Fibroblast of villous mesenchyme (primary cell): Measurements from ENCODE around the gene ZNF594. TPM values are rescaled to one million over a fixed set of nuclear protein-coding genes. Genes with fewer than 3 reads are reported as not detected.
"Not testable (repeated sequence)": the region's sequence is repeated elsewhere in the genome, so short reads cannot be mapped to it uniquely, and the experiment has no call there.

ENCODE experiments used
- DNase-seq: peaks from one replicate; pipeline ENCODE4 v3.0.0-alpha.2; 2010; ENCODE audit warnings: low read depth
- H3K4me3 ChIP-seq: 2 replicates; pipeline ENCODE4 v1.5.1; 2011; ENCODE audit warnings: low read depth, mild to moderate bottlenecking, low read length
- total RNA-seq: library from RNA; depleted of rRNA; stranded (reverse); fragments of >200 nt; gene quantifications from 2 replicates; pipeline ENCODE4 v1.2.3, GENCODE V29; 2012
- TF ChIP-seq, protein P1 (sequence below): IDR thresholded peaks from 2 replicates; pipeline ENCODE4 v1.5.1; 2012; ENCODE audit warnings: low read depth, mild to moderate bottlenecking, low read length; ENCODE audit not compliant: insufficient read depth

ZNF594 gene
- total RNA-seq, 1 donor = 11.7 TPM

DNA sequence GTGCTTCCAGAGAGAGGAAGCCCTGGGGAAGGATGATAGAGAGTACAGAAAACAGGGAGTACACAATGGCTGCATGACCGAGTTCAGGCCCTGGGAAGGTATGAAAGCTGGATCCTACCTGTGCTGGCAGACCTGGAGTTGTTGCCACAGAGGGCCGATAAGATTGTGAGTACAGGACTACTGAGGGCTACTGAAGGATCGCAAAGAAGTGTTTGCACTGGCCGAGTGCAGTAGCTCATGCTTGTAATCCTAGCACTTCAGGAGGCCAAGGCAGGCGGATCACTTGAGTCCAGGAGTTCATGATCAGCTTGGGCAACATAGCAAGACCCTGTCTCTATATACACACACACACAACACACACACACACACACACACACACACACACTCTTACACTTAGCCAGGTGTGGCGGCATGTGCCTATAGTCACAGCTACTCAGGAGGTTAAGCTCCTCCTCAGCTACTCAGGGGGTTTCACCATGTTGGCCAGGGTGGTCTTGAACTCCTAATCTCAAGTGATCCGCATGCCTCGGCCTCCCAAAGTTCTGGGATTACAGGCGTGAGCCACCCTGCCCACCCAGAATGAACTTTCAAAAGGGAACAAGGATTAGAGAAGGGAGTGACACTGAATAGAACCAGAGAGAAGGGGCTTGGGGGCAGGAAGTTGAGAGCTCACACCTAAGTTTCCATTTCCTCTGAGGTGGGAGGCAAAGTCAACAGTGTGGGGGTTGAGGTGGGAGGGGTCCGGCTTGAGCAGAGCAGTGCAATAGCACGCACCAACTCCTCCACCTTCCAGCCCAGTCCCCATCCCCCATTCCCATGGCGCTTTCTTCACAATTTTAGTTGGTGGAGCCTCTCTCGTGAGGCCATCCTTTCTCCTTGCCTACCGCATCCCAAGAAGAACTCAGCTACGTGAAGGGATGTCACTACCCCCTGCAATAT, 35.5 kb upstream of the ZNF594 start:
- DNase-seq = no peak
- TF ChIP-seq, protein P1, sequence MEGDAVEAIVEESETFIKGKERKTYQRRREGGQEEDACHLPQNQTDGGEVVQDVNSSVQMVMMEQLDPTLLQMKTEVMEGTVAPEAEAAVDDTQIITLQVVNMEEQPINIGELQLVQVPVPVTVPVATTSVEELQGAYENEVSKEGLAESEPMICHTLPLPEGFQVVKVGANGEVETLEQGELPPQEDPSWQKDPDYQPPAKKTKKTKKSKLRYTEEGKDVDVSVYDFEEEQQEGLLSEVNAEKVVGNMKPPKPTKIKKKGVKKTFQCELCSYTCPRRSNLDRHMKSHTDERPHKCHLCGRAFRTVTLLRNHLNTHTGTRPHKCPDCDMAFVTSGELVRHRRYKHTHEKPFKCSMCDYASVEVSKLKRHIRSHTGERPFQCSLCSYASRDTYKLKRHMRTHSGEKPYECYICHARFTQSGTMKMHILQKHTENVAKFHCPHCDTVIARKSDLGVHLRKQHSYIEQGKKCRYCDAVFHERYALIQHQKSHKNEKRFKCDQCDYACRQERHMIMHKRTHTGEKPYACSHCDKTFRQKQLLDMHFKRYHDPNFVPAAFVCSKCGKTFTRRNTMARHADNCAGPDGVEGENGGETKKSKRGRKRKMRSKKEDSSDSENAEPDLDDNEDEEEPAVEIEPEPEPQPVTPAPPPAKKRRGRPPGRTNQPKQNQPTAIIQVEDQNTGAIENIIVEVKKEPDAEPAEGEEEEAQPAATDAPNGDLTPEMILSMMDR = no peak
- no peak overlapping the region for H3K4me3 ChIP-seq

DNA sequence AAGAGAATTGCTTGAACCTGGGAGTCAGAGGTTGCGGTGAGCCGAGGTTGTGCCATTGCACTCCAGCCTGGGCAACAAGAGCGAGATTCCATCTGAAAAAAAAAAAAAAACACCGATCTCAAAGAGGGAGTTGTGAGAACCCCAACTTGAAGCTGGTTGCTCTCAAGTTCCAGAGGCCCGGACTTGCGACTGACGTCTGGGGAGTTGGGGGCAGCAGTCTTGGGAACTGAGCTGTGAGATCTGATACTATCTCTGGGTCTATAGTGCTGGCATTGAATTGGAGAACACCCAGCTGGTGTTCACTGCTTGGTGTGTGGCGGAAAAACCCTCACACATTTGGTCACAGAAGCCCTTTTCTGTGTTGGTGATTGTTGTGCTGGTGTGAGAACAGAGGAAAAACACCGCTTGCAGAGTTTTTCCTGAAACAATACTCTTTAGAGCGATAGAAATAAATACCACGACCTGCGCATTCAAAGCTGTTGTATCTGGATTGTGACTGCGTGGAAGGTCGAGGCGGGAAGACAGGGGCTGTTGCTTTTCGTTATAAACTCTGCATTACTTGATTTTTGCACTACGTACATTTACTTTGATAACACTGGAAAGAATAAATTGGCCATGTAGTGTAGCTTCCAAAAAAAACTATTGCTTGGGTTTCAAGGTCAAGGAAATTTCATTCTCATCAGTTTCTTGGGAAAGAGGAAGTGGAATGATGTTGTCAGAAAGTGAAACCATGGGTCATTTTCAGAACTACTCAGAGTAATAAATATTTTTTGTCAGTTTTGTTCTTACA, 34.2 kb upstream of the ZNF594 start:
- no peak for DNase-seq
- TF ChIP-seq, protein P1 = no peak
- H3K4me3 ChIP-seq = no peak overlapping the region

DNA sequence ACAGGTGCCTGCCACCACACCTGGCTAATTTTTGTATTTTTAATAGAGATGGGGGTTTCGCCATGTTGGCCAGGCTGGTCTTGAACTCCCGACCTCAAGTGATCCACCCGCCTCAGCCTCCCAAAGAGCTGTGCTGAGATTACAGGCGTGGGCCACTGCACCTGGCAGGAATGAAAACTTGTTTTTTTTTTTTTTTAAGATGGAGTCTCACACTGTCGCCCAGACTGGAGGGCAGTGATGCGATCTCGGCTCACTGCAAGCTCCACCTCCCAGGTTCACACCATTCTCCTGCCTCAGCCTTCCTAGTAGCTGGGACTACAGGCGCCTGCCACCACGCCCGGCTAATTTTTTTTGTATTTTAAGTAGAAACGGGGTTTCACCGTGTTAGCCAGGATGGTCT, 30.2 kb upstream of the ZNF594 start:
- not testable (repeated sequence) for DNase-seq, H3K4me3 ChIP-seq

DNA sequence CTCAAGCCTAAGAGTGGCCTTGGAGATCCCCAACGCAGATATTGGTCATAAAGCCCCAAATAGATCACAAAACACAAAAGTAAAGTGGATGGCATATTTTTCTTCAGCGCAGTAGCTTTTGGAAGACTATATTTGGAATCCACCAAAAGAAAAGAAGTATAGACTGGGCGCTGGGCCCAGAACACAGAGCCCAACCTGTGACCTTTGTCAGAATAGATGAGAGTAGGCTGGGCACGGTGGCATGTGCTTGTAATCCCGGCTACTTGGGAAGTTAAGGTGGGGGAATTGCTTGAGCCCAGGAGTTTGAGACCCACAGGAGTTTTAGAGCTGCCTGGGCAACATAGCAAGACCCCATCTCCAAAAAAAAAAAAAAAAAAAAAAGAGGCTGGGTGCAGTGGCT, 28.4 kb upstream of the ZNF594 start:
- TF ChIP-seq, protein P1 = no peak
- no peak overlapping the region for H3K4me3 ChIP-seq
- no peak for DNase-seq

DNA sequence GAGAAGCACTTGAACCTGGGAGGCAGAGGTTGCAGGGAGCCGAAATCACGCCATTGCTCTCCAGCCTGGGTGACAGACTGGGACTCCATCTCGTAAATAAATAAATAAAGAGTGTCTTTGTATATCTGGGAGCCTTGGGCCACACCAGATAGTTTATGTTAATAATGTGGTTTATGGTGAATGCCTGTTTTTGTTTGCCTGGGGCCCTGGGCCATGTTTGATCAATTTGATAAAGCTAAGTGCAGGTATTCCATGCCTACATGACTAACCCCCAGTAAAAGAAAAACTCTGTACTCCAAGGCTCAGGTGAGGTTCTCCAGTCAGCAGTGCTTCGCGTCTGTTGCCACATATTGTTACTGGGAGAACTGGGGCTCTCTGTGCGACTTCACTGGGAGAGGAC, 27.9 kb upstream of the ZNF594 start:
- DNase-seq = no peak
- TF ChIP-seq, protein P1 = no peak
- no peak overlapping the region for H3K4me3 ChIP-seq

DNA sequence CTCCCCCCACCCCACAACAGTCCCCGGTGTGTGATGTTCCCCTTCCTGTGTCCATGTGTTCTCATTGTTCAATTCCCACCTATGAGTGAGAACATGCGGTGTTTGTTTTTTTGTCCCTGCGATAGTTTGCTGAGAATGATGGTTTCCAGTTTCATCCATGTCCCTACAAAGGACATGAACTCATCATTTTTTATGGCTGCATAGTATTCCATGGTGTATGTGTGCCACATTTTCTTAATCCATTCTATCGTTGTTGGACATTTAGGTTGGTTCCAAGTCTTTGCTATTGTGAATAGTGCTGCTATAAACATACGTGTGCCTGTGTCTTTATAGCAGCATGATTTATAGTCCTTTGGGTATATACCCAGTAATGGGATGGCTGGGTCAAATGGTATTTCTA, 25.9 kb upstream of the ZNF594 start:
- not testable (repeated sequence) for H3K4me3 ChIP-seq, DNase-seq

DNA sequence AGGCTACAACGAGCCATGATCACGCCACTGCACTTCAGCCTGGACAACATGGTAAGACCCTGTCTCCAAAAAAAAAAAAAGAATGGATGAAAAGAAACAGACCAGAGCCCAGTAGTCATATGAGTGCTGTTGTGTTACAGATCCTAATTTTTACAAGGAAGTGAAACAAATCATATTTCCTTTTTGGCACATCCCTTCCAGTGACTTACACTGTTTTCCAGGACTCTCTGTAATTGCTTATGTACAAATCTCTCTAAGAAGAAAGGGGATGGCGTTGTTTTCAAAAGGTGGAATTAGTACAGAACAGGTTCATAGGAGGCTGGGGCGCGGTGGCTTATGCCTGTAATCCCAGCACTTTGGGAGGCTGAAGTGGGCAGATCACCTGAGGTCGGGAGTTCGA, 19.8 kb upstream of the ZNF594 start:
- DNase-seq = no peak
- no peak overlapping the region for H3K4me3 ChIP-seq
- TF ChIP-seq, protein P1 = no peak
